ENCODE measurements around the gene TENM4. TPM values are rescaled to one million over a fixed set of nuclear protein-coding genes. Genes with fewer than 3 reads are reported as not detected.

Gene TENM4
- total and polyA plus RNA-seq, 2 donors = 1.5 to 27.8 TPM

GRCh38 chr11:78748918-78749690 lies 691.7 kb downstream of the TENM4 start:
- H3K4me3 ChIP-seq (ENCODE audit: low read depth, low read length) = no peak overlapping the region
- WGBS = 85% methylated on average over 7 of the region's 7 CpGs
- no peaks in the 10 kb centered on the region for H3K36me3 ChIP-seq (ENCODE audit: insufficient read depth)
- no peak overlapping the region for H3K27ac ChIP-seq (ENCODE audit: low read depth)
- no peaks in the 10 kb centered on the region for H3K4me1 ChIP-seq (ENCODE audit: insufficient read depth)
- DNase-seq (ENCODE audit: extremely low spot score) = no peak

GRCh38 chr11:78744949-78745348 lies 695.9 kb downstream of the TENM4 start:
- WGBS = 95% methylated on average over 5 of the region's 5 CpGs
- H3K36me3 ChIP-seq (ENCODE audit: insufficient read depth) = no peaks in the 10 kb centered on the region
- no peak for DNase-seq (ENCODE audit: extremely low spot score)

GRCh38 chr11:78744202-78744601 lies 696.6 kb downstream of the TENM4 start:
- Histone ChIP-seq H3K4me3 (ENCODE audit: low read depth, low read length) (no peak overlapping the region), H3K27ac (ENCODE audit: low read depth) (no peak overlapping the region), H3K36me3 (ENCODE audit: insufficient read depth) (no peaks in the 10 kb centered on the region), H3K4me1 (ENCODE audit: insufficient read depth) (no peaks in the 10 kb centered on the region)
- WGBS = 90% methylated on average over 6 of the region's 6 CpGs
- no peak for DNase-seq (ENCODE audit: extremely low spot score)

More at GRCh38 chr11:78744949-78745348, 695.9 kb downstream of the TENM4 start:
- Histone ChIP-seq H3K4me3 (ENCODE audit: low read depth, low read length) (no peak overlapping the region), H3K4me1 (ENCODE audit: insufficient read depth) (no peaks in the 10 kb centered on the region), H3K27ac (ENCODE audit: low read depth) (no peak overlapping the region)

- no peaks in the 10 kb centered on the region for H3K36me3 ChIP-seq (ENCODE audit: insufficient read depth)
- H3K4me1 ChIP-seq (ENCODE audit: insufficient read depth) = no peaks in the 10 kb centered on the region
- no peak overlapping the region for H3K27ac ChIP-seq (ENCODE audit: low read depth)
- no peak overlapping the region for H3K4me3 ChIP-seq (ENCODE audit: low read depth, low read length)
- no peak for DNase-seq (ENCODE audit: extremely low spot score)
- WGBS = 60% methylated on average over 6 of the region's 6 CpGs
Observed at GRCh38 chr11:78742430-78742829, 698.4 kb downstream of the TENM4 start.

GRCh38 chr11:78741741-78742140 lies 699.1 kb downstream of the TENM4 start:
- H3K4me1 ChIP-seq (ENCODE audit: insufficient read depth) = no peaks in the 10 kb centered on the region
- no peak overlapping the region for H3K27ac ChIP-seq (ENCODE audit: low read depth)
- no peak for DNase-seq (ENCODE audit: extremely low spot score)
- WGBS = 83% methylated on average over 7 of the region's 7 CpGs
- H3K4me3 ChIP-seq (ENCODE audit: low read depth, low read length) = no peak overlapping the region
- no peaks in the 10 kb centered on the region for H3K36me3 ChIP-seq (ENCODE audit: insufficient read depth)

- no peaks in the 10 kb centered on the region for H3K4me1 ChIP-seq (ENCODE audit: insufficient read depth)
- H3K36me3 ChIP-seq (ENCODE audit: insufficient read depth) = no peaks in the 10 kb centered on the region
- WGBS = 75% methylated on average over 12 of the region's 12 CpGs
- H3K27ac ChIP-seq (ENCODE audit: low read depth) = no peak overlapping the region
- H3K4me3 ChIP-seq (ENCODE audit: low read depth, low read length) = no peak overlapping the region
- DNase-seq (ENCODE audit: extremely low spot score) = peak; percentile 37
Observed at GRCh38 chr11:78740199-78741071, 700.4 kb downstream of the TENM4 start.

- no peak for DNase-seq (ENCODE audit: extremely low spot score)
- Histone ChIP-seq H3K27ac (ENCODE audit: low read depth) (no peak overlapping the region), H3K4me3 (ENCODE audit: low read depth, low read length) (no peak overlapping the region), H3K36me3 (ENCODE audit: insufficient read depth) (no peaks in the 10 kb centered on the region), H3K4me1 (ENCODE audit: insufficient read depth) (no peaks in the 10 kb centered on the region)
- 94% methylated on average over 1 of the region's 1 CpG for whole genome bisulfite sequencing
Observed at GRCh38 chr11:78737891-78738290, 702.9 kb downstream of the TENM4 start.

GRCh38 chr11:78737301-78737700 lies 703.5 kb downstream of the TENM4 start:
- Histone ChIP-seq H3K4me1 (ENCODE audit: insufficient read depth) (no peaks in the 10 kb centered on the region), H3K27ac (ENCODE audit: low read depth) (no peak overlapping the region), H3K4me3 (ENCODE audit: low read depth, low read length) (no peak overlapping the region), H3K36me3 (ENCODE audit: insufficient read depth) (no peaks in the 10 kb centered on the region)
- 95% methylated on average over 3 of the region's 3 CpGs for WGBS
- DNase-seq (ENCODE audit: extremely low spot score) = no peak

GRCh38 chr11:78735711-78736110 lies 705.1 kb downstream of the TENM4 start:
- Histone ChIP-seq H3K4me1 (ENCODE audit: insufficient read depth) (no peaks in the 10 kb centered on the region), H3K27ac (ENCODE audit: low read depth) (no peak overlapping the region), H3K4me3 (ENCODE audit: low read depth, low read length) (no peak overlapping the region), H3K36me3 (ENCODE audit: insufficient read depth) (no peaks in the 10 kb centered on the region)
- DNase-seq (ENCODE audit: extremely low spot score) = no peak

GRCh38 chr11:78733031-78733430 lies 707.8 kb downstream of the TENM4 start:
- Histone ChIP-seq H3K27ac (ENCODE audit: low read depth) (no peak overlapping the region), H3K4me3 (ENCODE audit: low read depth, low read length) (no peak overlapping the region), H3K36me3 (ENCODE audit: insufficient read depth) (no peaks in the 10 kb centered on the region), H3K4me1 (ENCODE audit: insufficient read depth) (no peaks in the 10 kb centered on the region)
- no peak for DNase-seq (ENCODE audit: extremely low spot score)

GRCh38 chr11:78732246-78732645 lies 708.6 kb downstream of the TENM4 start:
- DNase-seq (ENCODE audit: extremely low spot score) = no peak
- Histone ChIP-seq H3K27ac (ENCODE audit: low read depth) (no peak overlapping the region), H3K4me3 (ENCODE audit: low read depth, low read length) (no peak overlapping the region), H3K36me3 (ENCODE audit: insufficient read depth) (no peaks in the 10 kb centered on the region), H3K4me1 (ENCODE audit: insufficient read depth) (no peaks in the 10 kb centered on the region)
- 95% methylated on average over 11 of the region's 11 CpGs for WGBS

GRCh38 chr11:78731027-78731426 lies 709.8 kb downstream of the TENM4 start:
- H3K4me1 ChIP-seq (ENCODE audit: insufficient read depth) = no peaks in the 10 kb centered on the region
- no peak overlapping the region for H3K4me3 ChIP-seq (ENCODE audit: low read depth, low read length)
- 90% methylated on average over 5 of the region's 5 CpGs for WGBS
- no peak for DNase-seq (ENCODE audit: extremely low spot score)
- no peaks in the 10 kb centered on the region for H3K36me3 ChIP-seq (ENCODE audit: insufficient read depth)
- no peak overlapping the region for H3K27ac ChIP-seq (ENCODE audit: low read depth)

- Histone ChIP-seq H3K36me3 (ENCODE audit: insufficient read depth) (no peaks in the 10 kb centered on the region), H3K4me1 (ENCODE audit: insufficient read depth) (no peaks in the 10 kb centered on the region), H3K27ac (ENCODE audit: low read depth) (no peak overlapping the region), H3K4me3 (ENCODE audit: low read depth, low read length) (no peak overlapping the region)
- DNase-seq (ENCODE audit: extremely low spot score) = no peak
- WGBS = 71% methylated on average over 8 of the region's 8 CpGs
Observed at GRCh38 chr11:78730267-78730824, 710.5 kb downstream of the TENM4 start.

- WGBS = 53% methylated on average over 5 of the region's 5 CpGs
- Histone ChIP-seq H3K4me3 (ENCODE audit: low read depth, low read length) (no peak overlapping the region), H3K4me1 (ENCODE audit: insufficient read depth) (no peaks in the 10 kb centered on the region), H3K36me3 (ENCODE audit: insufficient read depth) (no peaks in the 10 kb centered on the region), H3K27ac (ENCODE audit: low read depth) (no peak overlapping the region)
- DNase-seq (ENCODE audit: extremely low spot score) = no peak
Observed at GRCh38 chr11:78727816-78728215, 713.0 kb downstream of the TENM4 start.

Data from urinary bladder (tissue), 4 donors.